Transverse colon (tissue), 4 donors: ENCODE measurements around the gene PGGHG. TPM values are rescaled to one million over a fixed set of nuclear protein-coding genes. Genes with fewer than 3 reads are reported as not detected.

Experiments
- DNase-seq: peaks from one replicate; pipeline ENCODE4 v3.0.0-alpha.2; 2019
- H3K27ac ChIP-seq, 4 donors: fragments of 200-600 bp; sonication (generic); 2 replicates each; pipeline ENCODE4 v1.5.1; 2016 to 2018; ENCODE audit warnings: inconsistent platforms in 4 of 4
- H3K27me3 ChIP-seq: fragments of 200-600 bp; sonication (generic); 2 replicates; pipeline ENCODE4 v1.5.1; 2017; ENCODE audit warnings: inconsistent platforms
- H3K36me3 ChIP-seq, 4 donors: fragments of 200-600 bp; sonication (generic); 2 replicates each; pipeline ENCODE4 v1.5.1; 2017 to 2019; ENCODE audit warnings: inconsistent platforms in 4 of 4
- H3K4me1 ChIP-seq, 4 donors: fragments of 200-600 bp; sonication (generic); 2 replicates each; pipeline ENCODE4 v1.5.1; 2017 to 2020; ENCODE audit warnings: inconsistent platforms in 4 of 4
- H3K4me3 ChIP-seq, 4 donors: fragments of 200-600 bp; sonication (generic); 1 replicate in 1 of 4; 2 replicates in 3 of 4; pipeline versions ENCODE4 v1.5.1 to v1.6.1; 2017 to 2019; ENCODE audit warnings: inconsistent platforms in 4 of 4
- H3K9me3 ChIP-seq, 2 donors: fragments of 200-600 bp; sonication (generic); 2 replicates each; pipeline ENCODE4 v1.5.1; 2017 to 2019; ENCODE audit warnings: inconsistent platforms in 2 of 2
- EP300 ChIP-seq: sonication (generic); formaldehyde crosslinking; IDR thresholded peaks from one replicate; pipeline ENCODE4 v1.6.1; 2017; ENCODE audit warnings: antibody characterized with exemption, low read depth
- POLR2A ChIP-seq: fragments of 450-650 bp; IDR thresholded peaks from one replicate; pipeline ENCODE4 v1.6.1; 2016; ENCODE audit warnings: antibody characterized with exemption, mild to moderate bottlenecking, moderate library complexity
- POLR2AphosphoS5 ChIP-seq, 3 donors: sonication (generic); formaldehyde crosslinking; IDR thresholded peaks; one replicate each; pipeline ENCODE4 v1.6.1; 2016; ENCODE audit warnings: antibody characterized with exemption in 3 of 3
- WGBS, 2 donors: methylation state at CpG; one replicate each; pipeline ENCODE4 v1.1.5; 2018; ENCODE audit warnings: low coverage in 1 of 2; 5-methylcytosine and 5-hydroxymethylcytosine counted together
- in situ Hi-C, 4 donors: fragments of 200-750 bp; cut with MboI; loops; one replicate each; pipeline versions ENCODE4 v1.15.0 to v1.15.1; 2017; ENCODE audit warnings: low sequenced_read_pairs in 3 of 4, low pct_ligation_motif_present in 1 of 4, low pct_unique_long_range_greater_than_20kb in 1 of 4
- intact Hi-C: fragments of 100-400 bp; cut with DNase I; formaldehyde crosslinking; loops from one replicate; pipeline ENCODE4 v1.15.1; 2023; ENCODE audit warnings: low total_unique reads
- total RNA-seq, 4 donors: library from RNA; depleted of rRNA; stranded (reverse); fragments of >200 nt; gene quantifications; one replicate each; pipeline ENCODE4 v1.1.0, GENCODE V29; 2016
- TF ChIP-seq, protein P1 (sequence below), 5 experiments: fragments of 200-600 bp in 3 of 5; fragments of 450-650 bp in 2 of 5; sonication (generic) in 3 of 5; IDR thresholded peaks; 1 replicate in 2 of 5; 2 replicates in 3 of 5; pipeline ENCODE4 v1.5.1; 2016 to 2017; ENCODE audit warnings: antibody characterized with exemption in 5 of 5, inconsistent platforms in 3 of 5, mild to moderate bottlenecking in 2 of 5, moderate library complexity in 1 of 5

Gene PGGHG
- 100 to 1,000 TPM in 1 of 4 donors, 10 to 100 TPM in 3; 15.4 to 117 (median 30.8) TPM for total RNA-seq

DNA sequence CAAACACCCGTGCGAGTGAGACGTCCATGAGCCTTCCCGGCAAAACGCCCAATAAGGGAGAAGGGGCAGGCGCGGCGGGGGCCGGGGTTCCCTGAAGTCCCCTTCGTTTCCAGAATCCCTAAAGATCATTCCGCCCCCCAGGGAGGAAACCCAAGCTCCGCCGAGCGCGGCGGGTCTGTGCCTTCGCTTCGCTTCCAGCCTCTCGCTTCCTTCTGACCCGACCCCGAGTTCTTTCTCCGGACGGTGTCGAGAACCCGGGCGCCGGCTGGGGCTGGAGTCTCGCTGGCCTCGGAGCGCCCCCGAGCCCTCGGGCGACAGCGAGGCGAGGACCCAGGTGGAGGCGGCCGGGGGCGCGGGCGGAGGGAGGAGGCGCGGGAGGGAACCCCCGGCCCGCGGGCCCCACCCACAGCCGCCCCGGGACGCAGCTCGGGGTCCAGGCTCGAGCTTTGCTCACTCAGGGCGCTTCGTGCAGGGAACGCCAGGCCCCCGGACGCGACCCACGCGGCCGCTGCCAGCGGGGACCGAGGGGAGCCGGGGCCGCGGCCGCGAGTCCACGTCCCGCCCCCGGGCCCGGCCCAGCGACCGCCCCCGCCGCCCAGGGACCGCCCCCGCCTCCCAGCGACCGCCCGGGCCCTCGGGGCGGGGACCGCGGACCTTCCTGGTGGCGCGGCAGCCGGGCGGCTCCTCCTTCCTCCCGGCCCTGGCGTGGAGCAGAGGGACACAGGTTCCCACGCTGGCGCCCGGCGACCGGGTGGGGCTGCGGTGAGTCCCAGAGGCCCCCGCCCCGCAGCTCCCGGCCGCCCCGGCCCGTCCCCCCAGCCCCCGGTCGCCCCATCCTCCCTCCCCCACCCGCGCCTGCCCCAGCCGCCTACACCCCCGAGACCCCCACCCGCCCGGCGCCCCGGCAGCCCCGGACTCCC, at the start of gene PGGHG:
PGGHG (plus strand) TSS at position 649 of the 920 bp plus-strand sequence. CDS start 691 bp downstream, outside the sequence.
- Histone ChIP-seq H3K27me3 (peaks cover 27% of the 10 kb centered on the region), H3K27ac (peak within 1 kb of the TSS; percentile 73 to 81 (median 76)), H3K36me3 (no peaks in the 10 kb centered on the region), H3K4me3 (peak within 1 kb of the TSS; percentile 57 to 83 (median 80)), H3K4me1 (peaks cover 0 to 19% (median 15%) of the 10 kb centered on the region in 4 donors), H3K9me3 (no peaks in the 10 kb centered on the region)
- in situ Hi-C loops (no loop called here), intact Hi-C loops (no loop called here)
- TF ChIP-seq, protein P1, sequence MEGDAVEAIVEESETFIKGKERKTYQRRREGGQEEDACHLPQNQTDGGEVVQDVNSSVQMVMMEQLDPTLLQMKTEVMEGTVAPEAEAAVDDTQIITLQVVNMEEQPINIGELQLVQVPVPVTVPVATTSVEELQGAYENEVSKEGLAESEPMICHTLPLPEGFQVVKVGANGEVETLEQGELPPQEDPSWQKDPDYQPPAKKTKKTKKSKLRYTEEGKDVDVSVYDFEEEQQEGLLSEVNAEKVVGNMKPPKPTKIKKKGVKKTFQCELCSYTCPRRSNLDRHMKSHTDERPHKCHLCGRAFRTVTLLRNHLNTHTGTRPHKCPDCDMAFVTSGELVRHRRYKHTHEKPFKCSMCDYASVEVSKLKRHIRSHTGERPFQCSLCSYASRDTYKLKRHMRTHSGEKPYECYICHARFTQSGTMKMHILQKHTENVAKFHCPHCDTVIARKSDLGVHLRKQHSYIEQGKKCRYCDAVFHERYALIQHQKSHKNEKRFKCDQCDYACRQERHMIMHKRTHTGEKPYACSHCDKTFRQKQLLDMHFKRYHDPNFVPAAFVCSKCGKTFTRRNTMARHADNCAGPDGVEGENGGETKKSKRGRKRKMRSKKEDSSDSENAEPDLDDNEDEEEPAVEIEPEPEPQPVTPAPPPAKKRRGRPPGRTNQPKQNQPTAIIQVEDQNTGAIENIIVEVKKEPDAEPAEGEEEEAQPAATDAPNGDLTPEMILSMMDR (IDR thresholded peaks at IDR 0.05): no peak
- peak in 1 of 3 donors; percentile 42 for TF ChIP-seq POLR2AphosphoS5 (IDR thresholded peaks at IDR 0.05)
- DNase-seq: peak; percentile 87
- 1% methylated on average over 85 of the region's 112 CpGs; no CpG with 5 or more reads in 1 of the 2 donors for WGBS, 2 donors

DNA sequence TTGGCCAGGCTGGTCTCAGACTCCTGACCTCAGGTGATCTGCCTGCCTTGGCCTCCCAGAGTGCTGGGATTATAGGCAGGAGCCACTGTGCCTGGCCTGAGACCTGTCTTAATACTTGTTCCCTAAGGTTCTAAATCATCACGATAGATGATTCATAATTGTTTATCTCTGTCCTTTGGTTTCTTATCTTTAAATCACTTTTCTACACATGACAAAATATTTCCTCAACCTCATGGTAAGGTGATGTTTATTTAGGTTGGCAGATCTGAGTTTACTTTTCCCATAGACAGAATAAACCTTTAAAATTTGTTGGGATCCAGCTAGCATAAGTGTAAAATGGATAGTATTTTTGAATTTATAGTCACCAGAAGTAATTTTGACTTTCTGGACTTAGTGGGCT, 48.6 kb upstream of the PGGHG start:
- in situ Hi-C loops (no loop called here), intact Hi-C loops (no loop called here)
- TF ChIP-seq POLR2AphosphoS5 (IDR thresholded peaks at IDR 0.05) (no peak), EP300 (no peak), POLR2A (no peak)
- TF ChIP-seq, protein P1 (IDR thresholded peaks at IDR 0.05): no peak
- no peak overlapping the region for H3K4me3 ChIP-seq
- DNase-seq: no peak
- H3K27me3 ChIP-seq: no peaks in the 10 kb centered on the region
- H3K4me1 ChIP-seq: peaks cover 15 to 21% (median 15%) of the 10 kb centered on the region in 4 donors
- WGBS, 2 donors: 40 to 79% methylated on average over 1 of the region's 1 CpG
- no peaks in the 10 kb centered on the region for H3K9me3 ChIP-seq
- peaks cover 0 to 37% (median 12%) of the 10 kb centered on the region in 4 donors for H3K36me3 ChIP-seq
- no peak overlapping the region for H3K27ac ChIP-seq

DNA sequence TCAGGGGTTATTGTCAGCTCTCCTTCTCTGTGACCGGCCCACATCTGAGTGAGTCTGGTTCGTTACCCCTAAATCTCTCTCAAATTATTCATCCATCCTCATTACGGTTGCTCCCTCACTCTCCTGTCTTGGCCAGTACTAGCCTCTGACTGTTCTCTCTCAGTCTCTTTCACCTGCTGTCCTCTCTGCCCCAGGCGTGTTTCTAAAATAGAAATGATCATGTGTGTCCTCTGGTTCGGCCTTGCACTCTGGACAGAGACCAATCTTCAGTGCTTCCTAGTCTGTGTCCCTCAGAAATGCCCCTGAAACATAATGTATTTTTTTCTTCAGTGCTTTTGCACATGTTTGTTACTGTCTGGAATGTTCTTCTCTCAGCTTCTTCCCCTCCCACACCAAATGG, 47.3 kb upstream of the PGGHG start:
- no peak for TF ChIP-seq EP300
- Histone ChIP-seq H3K36me3 (peaks cover 0 to 41% (median 18%) of the 10 kb centered on the region in 4 donors), H3K4me3 (no peak overlapping the region), H3K9me3 (no peaks in the 10 kb centered on the region), H3K27ac (no peak overlapping the region), H3K27me3 (no peaks in the 10 kb centered on the region), H3K4me1 (peaks cover 12 to 16% (median 12%) of the 10 kb centered on the region in 4 donors)
- no peak for DNase-seq
- in situ Hi-C loops (no loop called here), intact Hi-C loops (no loop called here)
- 90 to 94% methylated on average over 5 of the region's 5 CpGs for WGBS, 2 donors

DNA sequence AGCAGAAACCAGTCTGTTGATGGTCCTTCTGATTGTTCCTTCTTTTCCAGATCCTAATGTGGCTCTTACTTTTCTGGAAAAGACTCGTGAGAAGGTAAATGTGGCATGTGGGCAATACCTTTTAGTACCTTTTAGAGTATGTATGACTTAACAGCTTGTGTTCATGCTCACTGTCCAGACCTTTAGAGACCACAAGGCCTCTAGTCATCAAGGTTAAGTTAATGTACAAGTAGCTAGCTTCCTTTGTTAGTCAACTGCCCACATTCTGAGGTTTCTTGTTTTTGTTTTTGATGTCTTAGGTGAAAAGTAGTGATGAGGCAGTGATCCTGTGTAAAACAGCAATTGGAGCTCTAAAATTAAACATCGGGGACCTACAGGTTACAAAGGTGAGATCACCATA, 44.5 kb upstream of the PGGHG start:
- H3K27ac ChIP-seq: no peak overlapping the region
- no peaks in the 10 kb centered on the region for H3K9me3 ChIP-seq
- no peaks in the 10 kb centered on the region for H3K27me3 ChIP-seq
- DNase-seq: no peak
- no peak for TF ChIP-seq POLR2A
- TF ChIP-seq, protein P1 (IDR thresholded peaks at IDR 0.05): no peak
- no peak for TF ChIP-seq POLR2AphosphoS5 (IDR thresholded peaks at IDR 0.05)
- TF ChIP-seq EP300: no peak
- H3K36me3 ChIP-seq: peaks cover 0 to 66% (median 32%) of the 10 kb centered on the region in 4 donors
- no peak overlapping the region for H3K4me3 ChIP-seq
- intact Hi-C loops: no loop called here
- no peaks in the 10 kb centered on the region for H3K4me1 ChIP-seq
- in situ Hi-C loops: no loop called here
- 95 to 97% methylated on average over 2 of the region's 2 CpGs for WGBS, 2 donors
